HK-2 (cell line): ENCODE measurements around the gene SLC9A6.
A peak's percentile ranks its signal among the peaks of the same experiment; 100 is the strongest.

Source experiments
- DNase-seq: peaks from one replicate; pipeline ENCODE4 v3.0.0-alpha.2; 2018; ENCODE audit not compliant: unreplicated experiment

SLC9A6 gene

GRCh38 chrX:135985157-135985972 lies at the start of gene SLC9A6:
SLC9A6 (plus strand) TSS chrX:135985435; CDS start chrX:135985659, 224 bp downstream.
- peak; percentile 62 for DNase-seq

GRCh38 chrX:135944486-135944885 lies 40.7 kb upstream of the SLC9A6 start:
- no peak for DNase-seq

DNA sequence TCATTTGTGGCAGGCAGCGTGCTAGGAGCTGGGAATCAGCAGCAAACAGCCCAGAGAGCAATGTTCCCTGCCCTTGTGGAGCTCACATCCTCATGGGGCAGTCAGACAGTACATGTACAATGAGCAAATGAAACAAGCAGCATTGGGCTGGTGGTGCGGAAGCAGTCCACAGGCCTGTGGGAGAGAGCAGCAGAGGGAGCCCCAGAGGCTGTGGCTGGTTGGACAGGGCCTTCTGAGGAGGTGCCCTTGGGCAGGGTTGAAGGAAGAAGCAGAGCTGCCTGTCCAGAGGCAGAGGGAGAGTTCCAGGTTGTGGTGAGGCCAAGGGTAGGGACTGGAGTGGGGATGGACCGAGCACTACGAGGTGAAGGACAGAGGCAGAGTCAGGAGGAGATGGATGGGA lies 33.9 kb upstream of the SLC9A6 start:
- no peak for DNase-seq

DNA sequence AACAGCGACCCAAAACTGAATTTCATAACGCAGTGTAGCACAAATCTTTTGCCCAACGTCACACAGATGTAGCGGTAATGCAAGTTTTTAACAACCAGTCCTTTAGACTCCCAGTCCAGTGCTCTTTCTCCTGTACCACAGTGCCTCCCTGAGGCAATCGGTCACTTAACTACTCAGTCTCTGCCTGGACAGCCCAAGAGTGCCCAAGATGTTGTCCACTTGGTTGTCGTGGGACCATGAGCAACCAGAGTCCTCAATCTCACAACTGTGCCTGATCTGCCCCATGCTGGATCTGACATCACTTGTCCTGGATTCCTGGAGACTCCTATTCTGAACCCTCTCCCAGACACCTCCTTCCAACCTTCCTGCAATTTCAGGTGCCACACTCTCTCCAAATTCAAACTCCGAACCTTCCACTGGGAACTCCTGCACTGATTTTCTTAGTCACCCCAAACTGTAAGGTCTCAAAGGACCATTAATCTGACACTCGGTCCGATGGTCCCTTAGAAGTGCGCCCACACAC lies 12.1 kb upstream of the SLC9A6 start:
- no peak for DNase-seq

GRCh38 chrX:135973548-135974278 lies 11.5 kb upstream of the SLC9A6 start, which contains the start of gene MMGT1:
MMGT1 (minus strand) TSS chrX:135973988; CDS start chrX:135973675, 313 bp downstream.
- DNase-seq = peak; percentile 85

DNA sequence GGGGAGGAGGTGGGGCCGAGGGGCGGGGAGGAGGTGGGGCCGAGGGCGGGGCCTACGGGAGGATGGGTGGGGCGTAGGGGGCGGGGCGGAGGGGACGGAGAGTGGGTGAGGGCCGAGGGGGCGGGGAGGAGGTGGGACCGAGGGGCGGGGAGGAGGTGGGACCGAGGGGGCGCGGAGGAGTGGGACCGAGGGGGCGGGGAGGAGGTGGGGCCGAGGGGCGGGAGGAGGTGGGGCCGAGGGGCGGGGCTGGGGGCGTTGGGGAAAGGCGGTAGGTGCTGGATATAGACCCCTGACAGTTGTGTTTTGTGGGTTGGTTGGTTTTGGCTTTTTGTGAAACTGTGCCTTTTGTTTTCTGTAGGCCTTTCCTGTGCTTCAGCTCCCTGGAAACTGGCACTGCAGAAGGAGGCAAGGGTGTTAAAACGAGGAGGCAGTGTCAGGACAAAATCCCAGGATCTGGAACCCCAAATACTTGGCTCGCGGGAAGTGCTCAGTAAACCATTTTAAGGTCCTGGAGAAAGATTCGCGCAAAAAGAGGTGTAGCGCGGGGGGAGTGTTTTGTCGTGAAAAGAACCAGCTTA lies 10.9 kb upstream of the SLC9A6 start:
- DNase-seq = no peak

DNA sequence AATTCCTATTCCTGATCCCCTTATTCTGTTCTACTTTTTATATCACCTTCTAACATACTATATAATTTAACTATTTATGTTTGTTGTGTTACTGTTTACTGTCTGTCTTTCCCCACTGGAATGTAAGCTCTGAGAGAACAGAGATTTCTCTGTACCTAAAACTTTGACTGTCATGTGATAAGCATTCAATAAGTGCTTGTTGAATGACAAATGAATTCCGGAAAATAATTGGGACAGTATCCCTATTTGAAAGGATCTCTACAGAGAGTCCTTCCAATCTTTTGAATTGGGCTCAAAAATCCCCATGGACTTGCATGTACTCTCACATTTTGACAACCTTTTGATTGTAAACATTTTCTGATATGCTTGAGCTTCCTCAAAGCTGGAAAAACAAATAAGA lies 9.8 kb upstream of the SLC9A6 start:
- DNase-seq = no peak

DNA sequence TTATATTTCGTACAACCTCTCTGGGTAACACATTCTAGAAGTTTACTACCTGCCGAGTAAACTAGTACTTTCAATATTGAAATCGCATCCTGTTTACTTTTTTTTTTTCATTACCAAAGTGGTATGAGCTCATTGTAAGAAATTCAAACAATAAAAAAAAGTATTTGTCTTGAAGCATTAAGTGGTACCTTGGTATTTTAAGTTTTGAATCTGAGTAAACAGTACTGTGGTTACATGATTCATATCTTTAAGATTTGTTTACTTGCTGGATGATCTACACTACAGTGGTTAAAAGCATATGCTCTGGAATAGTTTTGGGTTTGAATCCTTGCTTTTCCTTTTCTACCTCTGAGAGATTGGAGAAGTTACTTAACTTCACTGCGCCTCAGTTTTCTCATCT lies 7.6 kb upstream of the SLC9A6 start:
- no peak for DNase-seq

DNA sequence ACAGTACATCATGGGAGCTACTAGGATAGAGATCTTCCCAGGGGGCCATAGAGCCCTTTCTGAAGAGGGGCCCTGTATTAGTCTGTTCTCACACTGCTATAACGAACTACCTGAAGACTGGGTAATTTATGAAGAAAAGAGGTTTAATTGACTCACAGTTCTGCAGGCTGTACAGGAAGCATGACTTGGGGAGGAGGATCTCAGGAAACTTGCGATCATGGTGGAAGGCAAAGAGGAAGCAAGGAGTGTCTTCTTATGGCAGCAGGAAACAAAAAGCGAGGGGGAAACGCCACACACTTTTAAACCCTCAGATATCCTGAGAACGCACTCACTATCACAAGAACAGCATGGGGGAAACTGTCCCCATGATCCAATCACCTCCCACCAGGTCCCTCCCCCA lies 4.2 kb upstream of the SLC9A6 start:
- no peak for DNase-seq

DNA sequence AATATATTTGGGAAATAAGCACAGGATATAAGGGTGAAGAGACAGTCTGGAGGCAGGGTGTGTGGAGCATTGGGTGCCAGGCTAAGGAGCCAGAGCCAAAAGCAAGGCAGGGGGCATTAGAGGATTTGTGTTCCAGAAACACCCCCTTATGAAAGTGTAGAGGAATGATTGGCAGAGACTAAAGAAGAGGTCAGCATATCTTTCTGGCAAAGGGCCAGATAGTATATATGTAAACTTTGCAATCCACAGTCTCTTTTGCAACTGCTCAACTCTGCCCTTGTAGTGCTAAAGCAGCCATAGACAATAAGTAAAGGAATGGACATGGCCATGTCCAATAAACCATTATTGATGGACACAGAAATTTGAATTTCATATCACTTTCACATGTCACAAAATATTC lies 3.6 kb upstream of the SLC9A6 start:
- no peak for DNase-seq

- DNase-seq = no peak
Observed at GRCh38 chrX:135982860-135983259, 2.4 kb upstream of the SLC9A6 start.

DNA sequence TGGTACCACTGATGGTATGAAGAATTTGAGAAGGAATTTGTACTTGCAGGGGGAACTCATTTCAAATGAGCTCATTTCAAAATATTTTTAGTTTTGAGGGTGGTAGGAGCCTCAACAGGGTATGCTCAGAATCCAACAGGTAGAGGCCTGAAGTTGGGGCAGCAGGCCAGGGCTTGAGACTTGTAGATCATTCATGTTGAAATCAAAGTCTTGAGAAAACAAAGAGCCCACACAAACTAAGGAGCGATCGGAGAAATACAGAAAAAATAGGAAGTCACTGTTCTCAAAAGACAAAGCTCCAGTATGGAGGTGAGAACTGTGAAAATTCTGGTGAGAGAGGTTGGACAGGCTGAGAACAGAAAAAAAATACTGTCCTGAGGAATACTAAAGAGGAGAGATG lies 979 bp upstream of the SLC9A6 start:
- DNase-seq = no peak

DNA sequence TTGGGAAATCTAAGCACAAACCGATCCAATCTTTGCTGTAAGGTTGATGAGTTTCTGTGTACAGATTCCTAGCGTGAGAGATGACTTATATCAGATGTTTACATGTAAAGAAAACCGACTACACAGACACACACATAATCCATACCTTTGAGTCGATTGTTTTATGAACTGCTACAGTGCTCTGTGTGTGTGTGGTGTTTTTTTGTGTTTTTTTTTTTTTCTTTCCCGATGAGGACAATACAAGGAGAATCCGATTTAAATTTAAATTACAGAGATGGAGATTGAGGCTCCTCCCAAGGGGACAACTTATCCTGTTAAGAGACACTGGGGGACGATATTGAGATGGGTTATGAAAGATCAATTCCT lies 461 bp upstream of the SLC9A6 start:
- no peak for DNase-seq

DNA sequence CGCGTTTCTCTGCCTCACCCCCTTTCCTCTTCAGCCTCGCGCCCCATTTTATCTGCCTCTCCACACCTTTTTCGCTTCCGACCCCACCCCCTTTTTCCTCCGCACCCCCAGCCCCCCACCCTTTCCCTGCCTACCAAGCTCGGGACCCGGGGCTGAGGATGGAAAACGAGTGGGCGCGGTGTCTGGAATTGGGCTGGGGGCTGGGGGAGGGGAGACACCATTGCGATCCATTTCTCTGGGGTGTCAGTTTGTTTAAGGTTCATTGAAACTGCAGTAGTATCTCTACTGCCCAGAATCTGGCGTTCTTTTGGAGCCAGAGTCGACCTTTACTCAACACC lies 707 bp downstream of the SLC9A6 start:
- no peak for DNase-seq

GRCh38 chrX:135988245-135988644 lies 3.0 kb downstream of the SLC9A6 start:
- DNase-seq = no peak

DNA sequence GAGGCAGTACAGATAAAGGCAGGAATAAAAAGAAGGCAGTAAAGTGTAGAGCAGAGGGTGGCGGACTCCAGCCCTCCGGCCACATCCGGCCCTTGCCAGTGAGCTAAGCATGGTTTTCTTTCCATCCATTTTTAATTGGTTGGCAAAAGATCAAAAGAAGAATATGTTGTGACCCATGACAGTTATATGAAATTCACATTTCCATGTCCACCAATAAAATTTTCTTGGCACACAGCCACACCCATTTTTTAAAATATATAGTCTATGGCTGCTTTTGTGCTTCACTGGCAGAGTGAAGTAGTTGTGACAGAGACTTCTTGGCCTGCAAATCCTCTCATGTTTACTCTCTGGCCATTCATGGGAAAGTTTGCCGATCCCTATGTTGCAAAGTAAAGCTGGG lies 29.8 kb downstream of the SLC9A6 start:
- no peak for DNase-seq

DNA sequence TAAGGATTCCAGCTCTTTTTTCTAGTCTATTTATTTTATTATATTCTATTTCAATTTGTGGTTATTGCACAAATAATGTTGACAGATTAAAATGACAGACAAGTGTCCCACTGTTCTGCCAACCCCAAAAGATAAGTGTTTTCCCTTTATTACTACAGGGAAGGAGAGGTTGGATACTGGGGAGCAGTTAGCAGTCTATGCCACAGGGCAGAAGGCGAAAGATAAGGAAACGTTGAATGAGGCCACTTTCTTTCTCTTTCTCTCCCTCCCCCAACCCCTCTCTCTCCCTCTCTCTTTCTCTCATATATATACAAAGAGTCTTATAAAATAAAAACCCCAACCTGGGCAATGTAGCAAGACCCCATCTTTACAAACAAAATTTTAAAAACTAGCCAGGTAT lies 31.6 kb downstream of the SLC9A6 start:
- no peak for DNase-seq

- DNase-seq = no peak
Observed at GRCh38 chrX:136019226-136019625, 34.0 kb downstream of the SLC9A6 start.

GRCh38 chrX:136021160-136021559 lies 35.9 kb downstream of the SLC9A6 start:
- DNase-seq = no peak

DNA sequence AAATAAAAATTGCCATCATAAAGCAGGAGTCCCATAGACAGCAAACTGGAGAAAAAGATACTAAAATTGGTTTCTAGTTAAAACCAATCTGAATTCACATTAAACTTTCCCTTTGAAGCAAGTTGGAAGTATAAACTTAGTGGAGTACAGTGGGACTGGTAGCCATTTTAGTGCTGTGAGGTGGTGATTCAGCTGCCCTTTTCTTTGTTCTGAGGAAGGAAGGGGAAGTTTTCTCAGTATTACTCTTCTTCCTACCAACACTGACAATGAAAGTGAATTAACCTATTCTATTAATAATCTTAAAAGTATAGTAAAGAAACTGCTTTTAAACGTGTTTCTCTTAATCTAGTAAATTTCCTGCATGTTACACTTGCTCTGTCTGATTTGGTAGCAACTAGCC lies 36.7 kb downstream of the SLC9A6 start:
- no peak for DNase-seq

GRCh38 chrX:136025091-136025490 lies 39.9 kb downstream of the SLC9A6 start:
- DNase-seq = no peak

- no peak for DNase-seq
Observed at GRCh38 chrX:136028383-136028984, 43.2 kb downstream of the SLC9A6 start.
